DMS53 (cell line): ENCODE results near the gene ANXA6.
A peak's percentile ranks its signal among the peaks of the same experiment; 100 is the strongest.

Experiments
- DNase-seq: peaks from one replicate; lab custom pipeline; 2025; lab: John Stamatoyannopoulos, UW

Gene ANXA6

GRCh38 chr5:151080613-151081430 lies 76.8 kb downstream of the ANXA6 start, which contains the start of gene TNIP1:
TSS of gene TNIP1 (minus strand) at chr5:151081034. CDS start at chr5:151065095, 15,939 bp downstream.
- peak; percentile 94 for DNase-seq

GRCh38 chr5:151079838-151080612 lies 77.6 kb downstream of the ANXA6 start:
- DNase-seq: peak; percentile 44

- no peak for DNase-seq
These were observed 78.9 kb downstream of the ANXA6 start for GRCh38 chr5:151078490-151079262.

- DNase-seq: no peak
These were observed 79.6 kb downstream of the ANXA6 start for GRCh38 chr5:151077967-151078366.

- no peak for DNase-seq
These were observed 80.2 kb downstream of the ANXA6 start for GRCh38 chr5:151077419-151077818.

- DNase-seq: no peak
These were observed 81.0 kb downstream of the ANXA6 start for GRCh38 chr5:151076616-151077015.

GRCh38 chr5:151075698-151076331 lies 81.8 kb downstream of the ANXA6 start:
- no peak for DNase-seq

- no peak for DNase-seq
These were observed 83.0 kb downstream of the ANXA6 start for GRCh38 chr5:151074557-151074956.

- no peak for DNase-seq
These were observed 84.3 kb downstream of the ANXA6 start for GRCh38 chr5:151073280-151073679.

- DNase-seq: no peak
These were observed 85.0 kb downstream of the ANXA6 start for GRCh38 chr5:151072630-151073025.

GRCh38 chr5:151071848-151072629 lies 85.5 kb downstream of the ANXA6 start:
- no peak for DNase-seq

- no peak for DNase-seq
These were observed 86.6 kb downstream of the ANXA6 start for GRCh38 chr5:151071021-151071420.

- DNase-seq: no peak
These were observed 87.1 kb downstream of the ANXA6 start for GRCh38 chr5:151070449-151070848.

GRCh38 chr5:151068433-151069197 lies 89.0 kb downstream of the ANXA6 start:
- DNase-seq: no peak

- DNase-seq: no peak
These were observed 89.7 kb downstream of the ANXA6 start for GRCh38 chr5:151067632-151068432.

GRCh38 chr5:151066920-151067319 lies 90.7 kb downstream of the ANXA6 start:
- no peak for DNase-seq

GRCh38 chr5:151065609-151066008 lies 92.0 kb downstream of the ANXA6 start:
- no peak for DNase-seq

- no peak for DNase-seq
These were observed 92.6 kb downstream of the ANXA6 start for GRCh38 chr5:151064916-151065499.
